ENCODE data around the gene RYR2.

GRCh38 chr1:237041795-237042525 lies at the start of gene RYR2:
- TF ChIP-seq, protein P1, sequence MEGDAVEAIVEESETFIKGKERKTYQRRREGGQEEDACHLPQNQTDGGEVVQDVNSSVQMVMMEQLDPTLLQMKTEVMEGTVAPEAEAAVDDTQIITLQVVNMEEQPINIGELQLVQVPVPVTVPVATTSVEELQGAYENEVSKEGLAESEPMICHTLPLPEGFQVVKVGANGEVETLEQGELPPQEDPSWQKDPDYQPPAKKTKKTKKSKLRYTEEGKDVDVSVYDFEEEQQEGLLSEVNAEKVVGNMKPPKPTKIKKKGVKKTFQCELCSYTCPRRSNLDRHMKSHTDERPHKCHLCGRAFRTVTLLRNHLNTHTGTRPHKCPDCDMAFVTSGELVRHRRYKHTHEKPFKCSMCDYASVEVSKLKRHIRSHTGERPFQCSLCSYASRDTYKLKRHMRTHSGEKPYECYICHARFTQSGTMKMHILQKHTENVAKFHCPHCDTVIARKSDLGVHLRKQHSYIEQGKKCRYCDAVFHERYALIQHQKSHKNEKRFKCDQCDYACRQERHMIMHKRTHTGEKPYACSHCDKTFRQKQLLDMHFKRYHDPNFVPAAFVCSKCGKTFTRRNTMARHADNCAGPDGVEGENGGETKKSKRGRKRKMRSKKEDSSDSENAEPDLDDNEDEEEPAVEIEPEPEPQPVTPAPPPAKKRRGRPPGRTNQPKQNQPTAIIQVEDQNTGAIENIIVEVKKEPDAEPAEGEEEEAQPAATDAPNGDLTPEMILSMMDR (IDR thresholded peaks at IDR 0.05): peak in 2 of 6 experiments; percentile 7 to 9
- no peak for TF ChIP-seq POLR2A (IDR thresholded peaks at IDR 0.05)
